ENCODE results near the gene INHBE.
"Not testable (repeated sequence)": the region's sequence is repeated elsewhere in the genome, so short reads cannot be mapped to it uniquely, and the experiment has no call there.

The INHBE gene

GRCh38 chr12:57476993-57477709, 22.0 kb downstream of the INHBE start:
- DNase-seq = no peak

GRCh38 chr12:57477710-57478681, 22.9 kb downstream of the INHBE start:
- DNase-seq = no peak

GRCh38 chr12:57479043-57479375, 23.9 kb downstream of the INHBE start:
- no peak for DNase-seq

GRCh38 chr12:57479376-57480115, 24.4 kb downstream of the INHBE start, which contains the start of gene ARHGAP9:
Gene ARHGAP9, minus strand, starts transcription at chr12:57479866. Its CDS starts 460 bp downstream, at chr12:57479406.
- DNase-seq = no peak

- no peak for DNase-seq
Measured at GRCh38 chr12:57481671-57482070, 26.6 kb downstream of the INHBE start.

- peak; percentile 74 for DNase-seq
Measured at GRCh38 chr12:57483466-57483865, 28.4 kb downstream of the INHBE start.

GRCh38 chr12:57485695-57486094, 30.6 kb downstream of the INHBE start:
- no peak for DNase-seq

GRCh38 chr12:57487055-57487596, 32.0 kb downstream of the INHBE start:
- no peak for DNase-seq

GRCh38 chr12:57487597-57488401, 32.7 kb downstream of the INHBE start, which contains the start of gene MARS1:
Gene MARS1, plus strand, starts transcription at chr12:57488068. Its CDS starts 23 bp downstream, at chr12:57488091.
- peak; percentile 98 for DNase-seq

GRCh38 chr12:57488402-57489156, 33.5 kb downstream of the INHBE start:
- DNase-seq = no peak

GRCh38 chr12:57489157-57489641, 34.1 kb downstream of the INHBE start:
- no peak for DNase-seq

GRCh38 chr12:57490126-57490525, 35.0 kb downstream of the INHBE start:
- DNase-seq = no peak

- DNase-seq = no peak
Measured at GRCh38 chr12:57491393-57492280, 36.5 kb downstream of the INHBE start.

GRCh38 chr12:57495051-57495701, 40.1 kb downstream of the INHBE start:
- DNase-seq = not testable (repeated sequence)

- DNase-seq = no peak
Measured at GRCh38 chr12:57496822-57497221, 41.7 kb downstream of the INHBE start.

GRCh38 chr12:57497223-57498131, 42.4 kb downstream of the INHBE start:
- DNase-seq = no peak

- DNase-seq = no peak
Measured at GRCh38 chr12:57498132-57498502, 43.0 kb downstream of the INHBE start.

GRCh38 chr12:57498571-57498970, 43.5 kb downstream of the INHBE start:
- no peak for DNase-seq
